SK-N-SH (cell line): ENCODE results near the gene DNAJC15. TPM values are rescaled to one million over a fixed set of nuclear protein-coding genes. Genes with fewer than 3 reads are reported as not detected.

Source experiments
- CTCF ChIA-PET: fragments of 300-600, 350-600 bp; formaldehyde crosslinking; extraction: SDS; loops from one replicate; lab custom pipeline; 2021; lab: Yijun Ruan, JAX
- POLR2A ChIA-PET: fragments of 350-600 bp; sonication (Branson Sonifier 250); formaldehyde crosslinking; extraction: SDS; loops from one replicate; lab custom pipeline; 2020; ENCODE audit warnings: antibody characterized with exemption, inconsistent platforms; lab: Yijun Ruan, JAX
- DNase-seq: peaks from one replicate; pipeline ENCODE4 v3.0.0; 2012
- H2AFZ ChIP-seq: fragments of 200-600 bp; sonication (generic); 2 replicates; pipeline ENCODE4 v1.8.1; 2016; ENCODE audit warnings: antibody characterized with exemption, mild to moderate bottlenecking, low read depth
- H3F3A ChIP-seq: fragments of 200-600 bp; sonication (generic); replicated peaks from 2 replicates; pipeline ENCODE3; 2016; ENCODE audit warnings: antibody characterized with exemption, mild to moderate bottlenecking; ENCODE audit not compliant: insufficient read depth
- H3K27ac ChIP-seq, 2 experiments: fragments of 200-500 bp in 1 of 2; fragments of 200-600 bp in 1 of 2; sonication (Bioruptor generic) in 1 of 2; sonication (generic), shearing (Covaris generic) in 1 of 2; 2 replicates each; pipeline versions ENCODE4 v1.5.1 to v1.6.1; 2014 to 2016; ENCODE audit warnings: low read depth in 2 of 2, inconsistent platforms in 1 of 2, low read length in 1 of 2, mild to moderate bottlenecking in 1 of 2, mixed read lengths in 1 of 2
- H3K27me3 ChIP-seq: fragments of 200-600 bp; sonication (generic), shearing (Covaris generic); 2 replicates; pipeline ENCODE4 v1.6.1; 2016; ENCODE audit warnings: mixed run types; ENCODE audit not compliant: insufficient read depth
- H3K36me3 ChIP-seq, 2 experiments: fragments of 200-500 bp in 1 of 2; fragments of 200-600 bp in 1 of 2; sonication (Bioruptor generic) in 1 of 2; sonication (generic) in 1 of 2; replicated peaks in 1 of 2; 2 replicates each; pipeline versions ENCODE3 to v1.5.1; 2014 to 2016; ENCODE audit warnings: low read length in 1 of 2, mild to moderate bottlenecking in 1 of 2; ENCODE audit not compliant: insufficient read depth in 2 of 2, control insufficient read depth in 1 of 2
- H3K4me1 ChIP-seq, 2 experiments: fragments of 200-500 bp in 1 of 2; fragments of 200-600 bp in 1 of 2; sonication (Bioruptor generic) in 1 of 2; sonication (generic), shearing (Covaris generic) in 1 of 2; 2 replicates each; pipeline versions ENCODE4 v1.5.1 to v1.6.1; 2014 to 2016; ENCODE audit warnings: low read depth in 1 of 2, low read length in 1 of 2, mixed run types in 1 of 2; ENCODE audit not compliant: insufficient read depth in 2 of 2, control insufficient read depth in 1 of 2
- H3K4me2 ChIP-seq: fragments of 200-600 bp; sonication (generic), shearing (Covaris generic); 2 replicates; pipeline ENCODE4 v1.6.1; 2017; ENCODE audit warnings: mixed run types
- H3K4me3 ChIP-seq, 2 experiments: fragments of 200-500 bp in 1 of 2; fragments of 200-600 bp in 1 of 2; sonication (Bioruptor generic) in 1 of 2; sonication (generic), shearing (Covaris generic) in 1 of 2; 2 replicates each; pipeline versions ENCODE4 v1.5.1 to v1.8.1; 2014 to 2016; ENCODE audit warnings: low read depth in 2 of 2, inconsistent platforms in 1 of 2, low read length in 1 of 2, mild to moderate bottlenecking in 1 of 2, mixed read lengths in 1 of 2, moderate library complexity in 1 of 2
- H3K79me2 ChIP-seq: fragments of 200-600 bp; sonication (generic); 2 replicates; pipeline ENCODE4 v1.8.1; 2017; ENCODE audit warnings: mild to moderate bottlenecking; ENCODE audit not compliant: insufficient read depth
- H3K9ac ChIP-seq: fragments of 200-600 bp; sonication (generic); 2 replicates; pipeline ENCODE4 v1.6.1; 2017; ENCODE audit warnings: mixed run types
- H3K9me2 ChIP-seq: fragments of 200-600 bp; sonication (generic); 2 replicates; pipeline ENCODE4 v1.6.1; 2017; ENCODE audit warnings: mixed run types
- H3K9me3 ChIP-seq: fragments of 200-600 bp; sonication (generic); 2 replicates; pipeline ENCODE4 v1.6.1; 2017; ENCODE audit warnings: mixed run types, mild to moderate bottlenecking, moderate library complexity
- H4K20me1 ChIP-seq: fragments of 200-600 bp; sonication (generic); 2 replicates; pipeline ENCODE4 v1.6.1; 2017; ENCODE audit warnings: mild to moderate bottlenecking, mixed run types; ENCODE audit not compliant: insufficient read depth
- CHD2 ChIP-seq: fragments of 150-350 bp; IDR thresholded peaks from 2 replicates; pipeline ENCODE4 v1.6.1; 2018; ENCODE audit warnings: low read length; ENCODE audit not compliant: partially characterized antibody
- ELF1 ChIP-seq: IDR thresholded peaks from 2 replicates; pipeline ENCODE4 v1.4.0; 2012
- EP300 ChIP-seq, 2 experiments: IDR thresholded peaks; 2 replicates each; pipeline versions ENCODE4 v1.4.0 to v1.6.1; 2012; ENCODE audit warnings: borderline replicate concordance in 1 of 2, low read depth in 1 of 2, low read length in 1 of 2
- GATA2 ChIP-seq: sonication (generic); formaldehyde crosslinking; IDR thresholded peaks from 2 replicates; pipeline ENCODE4 v1.5.0; 2020; ENCODE audit warnings: mild to moderate bottlenecking, missing genetic modification reagents
- JUND ChIP-seq: IDR thresholded peaks from 2 replicates; pipeline ENCODE4 v1.4.0; 2012
- MAX ChIP-seq: IDR thresholded peaks from 2 replicates; pipeline ENCODE4 v1.4.0; 2012; ENCODE audit warnings: low read depth
- MXI1 ChIP-seq: IDR thresholded peaks from 2 replicates; pipeline ENCODE4 v1.6.1; 2012; ENCODE audit warnings: mild to moderate bottlenecking, low read depth, low read length, improper control_type of control experiment
- NFIC ChIP-seq: IDR thresholded peaks from 2 replicates; pipeline ENCODE4 v1.4.0; 2012; ENCODE audit warnings: borderline replicate concordance
- NRF1 ChIP-seq: IDR thresholded peaks from 2 replicates; pipeline ENCODE4 v1.6.1; 2012; ENCODE audit warnings: low read depth, mild to moderate bottlenecking, low read length
- RAD21 ChIP-seq: IDR thresholded peaks from 2 replicates; pipeline ENCODE4 v1.6.1; 2012; ENCODE audit warnings: mild to moderate bottlenecking, low read length
- RCOR1 ChIP-seq: fragments of 150-350 bp; IDR thresholded peaks from 2 replicates; pipeline ENCODE4 v1.6.1; 2017; ENCODE audit warnings: antibody characterized with exemption, low read length
- RFX5 ChIP-seq: IDR thresholded peaks from 2 replicates; pipeline ENCODE4 v1.6.1; 2012; ENCODE audit warnings: mild to moderate bottlenecking, improper control_type of control experiment, low read length
- RXRA ChIP-seq: IDR thresholded peaks from 2 replicates; pipeline ENCODE4 v1.4.0; 2012; ENCODE audit warnings: low read depth, mild to moderate bottlenecking, borderline replicate concordance
- SMC3 ChIP-seq: IDR thresholded peaks from 2 replicates; pipeline ENCODE4 v1.6.1; 2012; ENCODE audit warnings: low read depth, low read length, improper control_type of control experiment
- TAF1 ChIP-seq: IDR thresholded peaks from 2 replicates; pipeline ENCODE4 v1.6.1; 2012; ENCODE audit warnings: low read depth, mild to moderate bottlenecking, low read length, moderate library complexity, borderline replicate concordance
- TCF12 ChIP-seq: IDR thresholded peaks from 2 replicates; pipeline ENCODE4 v1.4.0; 2012
- YY1 ChIP-seq: IDR thresholded peaks from 2 replicates; pipeline ENCODE4 v1.4.0; 2012; ENCODE audit warnings: low read depth, mild to moderate bottlenecking
- WGBS: methylation state at CpG from one replicate; pipeline ENCODE4 v1.1.6; 2017; ENCODE audit warnings: low lambda C conversion rate; 5-methylcytosine and 5-hydroxymethylcytosine counted together
- polyA plus RNA-seq, 3 experiments: library from polyadenylated mRNA; depleted of rRNA; stranded (reverse); fragments of >200 nt; gene quantifications; 2 replicates each; pipeline ENCODE4 v1.2.3, GENCODE V29; 2012
- TF ChIP-seq, protein P1 (sequence below): IDR thresholded peaks from 2 replicates; pipeline ENCODE4; 2012
- TF ChIP-seq, protein P2 (sequence below): fragments of 150-350 bp; IDR thresholded peaks from 2 replicates; pipeline ENCODE4 v1.6.1; 2017; ENCODE audit warnings: antibody characterized with exemption, low read length, low read depth, borderline replicate concordance
- TF ChIP-seq, protein P3 (sequence below): fragments of 200-600 bp; sonication (generic); IDR thresholded peaks from 2 replicates; pipeline ENCODE4 v1.6.1; 2017; ENCODE audit warnings: antibody characterized with exemption, mild to moderate bottlenecking, moderate library complexity

Gene DNAJC15
- polyA plus RNA-seq, 1 of the 3 experiments (the other 2 are of a cell fraction) = 18.4 TPM

DNA sequence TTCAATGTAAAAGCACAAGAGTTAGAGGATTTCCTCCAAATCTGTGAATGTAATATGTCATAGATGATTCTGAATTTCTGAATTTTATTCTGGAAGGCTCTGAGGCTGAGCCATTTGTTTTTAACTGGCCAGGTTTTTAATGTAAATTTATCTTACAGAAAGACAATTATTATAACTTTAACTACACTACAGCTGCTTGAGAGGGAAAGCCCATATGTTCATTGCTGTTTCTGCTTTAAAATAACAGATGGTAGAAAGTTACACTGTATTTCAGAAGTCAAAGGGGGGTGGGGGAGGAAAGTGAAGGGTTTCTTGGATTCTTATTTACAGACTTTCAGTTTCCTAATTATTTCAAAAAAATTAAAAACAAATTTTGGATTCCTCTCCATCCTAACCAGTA, 62.8 kb downstream of the DNAJC15 start:
- ChIA-PET CTCF (interaction anchor here (0.6 to 4.1 kb wide), 22 partner anchors 9 to 719 kb away, joined by 3 to 36 read pairs (median 4); partner anchors contain the start of gene ENOX1), POLR2A (no interaction called here)
- no peaks in the 10 kb centered on the region for H3K27me3 ChIP-seq
- no peak overlapping the region for H2AFZ ChIP-seq
- peaks cover 2 to 15% of the 10 kb centered on the region in 2 experiments for H3K36me3 ChIP-seq
- no peak overlapping the region for H3K4me3 ChIP-seq
- H3K4me1 ChIP-seq = no peaks in the 10 kb centered on the region; a peak in 1 of 4 replicates
- H3K27ac ChIP-seq = no peak overlapping the region
- no peaks in the 10 kb centered on the region for H3K9me2 ChIP-seq
- no peaks in the 10 kb centered on the region for H3K79me2 ChIP-seq
- 0 out of 2 replicates have a peak, but pooled peaks cover 5% of the 10 kb centered on the region for H3K9me3 ChIP-seq
- no peak overlapping the region for H3K9ac ChIP-seq
- no peak overlapping the region for H3K4me2 ChIP-seq
- TF ChIP-seq YY1 (no peak), NFIC (no peak), TCF12 (no peak), EP300 (IDR thresholded peaks at IDR 0.05; ENCODE audit: borderline replicate concordance in 1 of 2, low read depth in 1 of 2, low read length in 1 of 2) (no peak)
- TF ChIP-seq, protein P1, sequence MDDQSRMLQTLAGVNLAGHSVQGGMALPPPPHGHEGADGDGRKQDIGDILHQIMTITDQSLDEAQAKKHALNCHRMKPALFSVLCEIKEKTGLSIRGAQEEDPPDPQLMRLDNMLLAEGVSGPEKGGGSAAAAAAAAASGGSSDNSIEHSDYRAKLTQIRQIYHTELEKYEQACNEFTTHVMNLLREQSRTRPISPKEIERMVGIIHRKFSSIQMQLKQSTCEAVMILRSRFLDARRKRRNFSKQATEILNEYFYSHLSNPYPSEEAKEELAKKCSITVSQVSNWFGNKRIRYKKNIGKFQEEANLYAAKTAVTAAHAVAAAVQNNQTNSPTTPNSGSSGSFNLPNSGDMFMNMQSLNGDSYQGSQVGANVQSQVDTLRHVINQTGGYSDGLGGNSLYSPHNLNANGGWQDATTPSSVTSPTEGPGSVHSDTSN = no peak
- no peak for DNase-seq
- H3F3A ChIP-seq = no peaks in the 10 kb centered on the region
- H4K20me1 ChIP-seq = no peaks in the 10 kb centered on the region

DNA sequence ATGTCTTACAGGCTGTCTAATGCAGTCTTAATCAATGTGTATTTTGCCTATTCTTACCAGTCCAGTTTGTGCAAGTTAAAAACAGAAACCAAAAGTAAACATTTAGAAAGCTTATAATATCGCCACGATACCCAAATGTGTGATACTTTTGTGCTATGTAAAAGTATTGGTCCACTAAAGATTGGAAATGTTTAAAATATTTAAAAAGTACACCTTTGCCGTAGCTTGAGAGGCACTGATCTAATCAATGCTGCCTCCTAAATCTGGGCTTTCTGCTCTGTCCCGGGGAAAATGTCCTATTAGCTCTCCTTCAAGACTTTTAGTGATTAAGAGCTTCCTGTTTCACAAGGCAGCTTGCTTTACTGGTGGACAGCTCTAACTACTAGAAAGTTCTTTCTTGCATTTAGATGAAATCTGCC, 64.7 kb downstream of the DNAJC15 start:
- ChIA-PET POLR2A (no interaction called here), CTCF (interaction anchor here (0.6 to 4.1 kb wide), 9 partner anchors 7 to 787 kb away, joined by 3 to 32 read pairs (median 3); no protein-coding TSS in a partner anchor)
- Histone ChIP-seq H2AFZ (no peak overlapping the region), H3K9me3 (0 out of 2 replicates have a peak, but pooled peaks cover 5% of the 10 kb centered on the region), H3K4me1 (no peaks in the 10 kb centered on the region; a peak in 1 of 4 replicates), H4K20me1 (no peaks in the 10 kb centered on the region), H3K4me3 (no peak overlapping the region), H3K79me2 (no peaks in the 10 kb centered on the region), H3K4me2 (no peak overlapping the region), H3K27ac (no peak overlapping the region), H3K9me2 (no peaks in the 10 kb centered on the region), H3K9ac (no peak overlapping the region), H3F3A (no peaks in the 10 kb centered on the region), H3K27me3 (no peaks in the 10 kb centered on the region), H3K36me3 (peaks cover 2 to 23% of the 10 kb centered on the region in 2 experiments)
- 89% methylated on average over 4 of the region's 4 CpGs for WGBS
- TF ChIP-seq ELF1 = no peak
- no peak for TF ChIP-seq MXI1
- no peak for TF ChIP-seq CHD2
- no peak for TF ChIP-seq YY1
- TF ChIP-seq, protein P2, sequence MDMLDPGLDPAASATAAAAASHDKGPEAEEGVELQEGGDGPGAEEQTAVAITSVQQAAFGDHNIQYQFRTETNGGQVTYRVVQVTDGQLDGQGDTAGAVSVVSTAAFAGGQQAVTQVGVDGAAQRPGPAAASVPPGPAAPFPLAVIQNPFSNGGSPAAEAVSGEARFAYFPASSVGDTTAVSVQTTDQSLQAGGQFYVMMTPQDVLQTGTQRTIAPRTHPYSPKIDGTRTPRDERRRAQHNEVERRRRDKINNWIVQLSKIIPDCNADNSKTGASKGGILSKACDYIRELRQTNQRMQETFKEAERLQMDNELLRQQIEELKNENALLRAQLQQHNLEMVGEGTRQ = no peak
- no peak for TF ChIP-seq TAF1
- no peak for TF ChIP-seq RXRA
- no peak for TF ChIP-seq SMC3
- no peak for TF ChIP-seq NRF1
- no peak for TF ChIP-seq RCOR1
- no peak for TF ChIP-seq RFX5
- no peak for TF ChIP-seq MAX
- no peak for TF ChIP-seq EP300 (IDR thresholded peaks at IDR 0.05; ENCODE audit: borderline replicate concordance in 1 of 2, low read depth in 1 of 2, low read length in 1 of 2)
- no peak for TF ChIP-seq GATA2
- TF ChIP-seq RAD21 = no peak
- no peak for TF ChIP-seq JUND
- TF ChIP-seq, protein P3, sequence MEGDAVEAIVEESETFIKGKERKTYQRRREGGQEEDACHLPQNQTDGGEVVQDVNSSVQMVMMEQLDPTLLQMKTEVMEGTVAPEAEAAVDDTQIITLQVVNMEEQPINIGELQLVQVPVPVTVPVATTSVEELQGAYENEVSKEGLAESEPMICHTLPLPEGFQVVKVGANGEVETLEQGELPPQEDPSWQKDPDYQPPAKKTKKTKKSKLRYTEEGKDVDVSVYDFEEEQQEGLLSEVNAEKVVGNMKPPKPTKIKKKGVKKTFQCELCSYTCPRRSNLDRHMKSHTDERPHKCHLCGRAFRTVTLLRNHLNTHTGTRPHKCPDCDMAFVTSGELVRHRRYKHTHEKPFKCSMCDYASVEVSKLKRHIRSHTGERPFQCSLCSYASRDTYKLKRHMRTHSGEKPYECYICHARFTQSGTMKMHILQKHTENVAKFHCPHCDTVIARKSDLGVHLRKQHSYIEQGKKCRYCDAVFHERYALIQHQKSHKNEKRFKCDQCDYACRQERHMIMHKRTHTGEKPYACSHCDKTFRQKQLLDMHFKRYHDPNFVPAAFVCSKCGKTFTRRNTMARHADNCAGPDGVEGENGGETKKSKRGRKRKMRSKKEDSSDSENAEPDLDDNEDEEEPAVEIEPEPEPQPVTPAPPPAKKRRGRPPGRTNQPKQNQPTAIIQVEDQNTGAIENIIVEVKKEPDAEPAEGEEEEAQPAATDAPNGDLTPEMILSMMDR = no peak
- DNase-seq = no peak
